Spleen (tissue), 7 donors: ENCODE measurements around the gene TEX35.

Source experiments
- CTCF ChIP-seq, 11 experiments: fragments of 200-600 bp in 7 of 11; fragments of 450-650 bp in 4 of 11; sonication (generic) in 4 of 11; IDR thresholded peaks in 8 of 11; conservative IDR thresholded peaks in 3 of 11; 1 replicate in 7 of 11; 2 replicates in 4 of 11; pipeline versions ENCODE4 v1.4.0 to v1.8.0; 2016 to 2021; ENCODE audit warnings: antibody characterized with exemption in 11 of 11, inconsistent platforms in 4 of 11, mild to moderate bottlenecking in 1 of 11
- POLR2A ChIP-seq, 3 donors: fragments of 450-650 bp; IDR thresholded peaks; one replicate each; pipeline ENCODE4 v1.5.1; 2017; ENCODE audit warnings: antibody characterized with exemption in 3 of 3, mild to moderate bottlenecking in 1 of 3
- POLR2AphosphoS5 ChIP-seq, 3 donors: sonication (generic); formaldehyde crosslinking; IDR thresholded peaks; one replicate each; pipeline ENCODE4 v1.5.1; 2017; ENCODE audit warnings: antibody characterized with exemption in 3 of 3
- donor health status: DM: no; HTN: no; CAD: no; lungs with moderate emphysema.
- donor health status: DM: no; HTN: no; CAD: no.
- donor health status: DM: no; HTN: no; CAD: no.

- TF ChIP-seq CTCF (IDR thresholded peaks at IDR 0.05 in 8 of 11, conservative IDR thresholded peaks at IDR 0.05 in 3 of 11) (no peak), POLR2A (IDR thresholded peaks at IDR 0.05) (no peak), POLR2AphosphoS5 (IDR thresholded peaks at IDR 0.05) (no peak)
Measured at GRCh38 chr1:178536844-178537371, 24.0 kb downstream of the TEX35 start.
